ENCODE data around the gene EXOG.
A peak's percentile ranks its signal among the peaks of the same experiment; 100 is the strongest.

EXOG gene

GRCh38 chr3:38471260-38471857 lies 24.8 kb upstream of the EXOG start:
- no peak for FAIRE-seq
- no peak for DNase-seq (ENCODE audit: extremely low spot score, insufficient read length, low read depth)

GRCh38 chr3:38472342-38472741 lies 23.8 kb upstream of the EXOG start:
- FAIRE-seq, result no peak

DNA sequence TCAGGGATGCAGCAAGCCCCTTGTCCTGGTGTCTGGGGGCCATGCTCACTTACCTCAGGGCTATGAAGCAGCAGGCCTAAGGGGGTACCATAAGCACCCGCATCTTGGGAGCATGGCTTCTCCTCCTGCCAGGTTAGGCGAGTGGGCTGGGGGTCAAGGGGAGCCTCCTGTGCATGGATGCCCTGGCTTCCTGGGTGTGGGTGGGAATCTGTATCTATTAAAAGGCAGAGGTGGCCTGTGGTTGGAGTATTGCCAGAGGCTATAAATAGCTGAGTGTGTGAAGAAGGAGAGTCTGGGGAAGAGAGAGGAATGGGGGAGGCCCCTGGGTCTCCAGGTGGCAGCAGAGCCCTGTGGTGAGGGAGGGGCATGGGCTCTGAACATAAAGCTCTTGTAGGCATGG lies 22.9 kb upstream of the EXOG start:
- DNase-seq (ENCODE audit: extremely low spot score, insufficient read length, low read depth), result no peak
- no peak for FAIRE-seq

More at GRCh38 chr3:38472342-38472741, 23.8 kb upstream of the EXOG start:
- no peak for DNase-seq (ENCODE audit: extremely low spot score, insufficient read length, low read depth)

DNA sequence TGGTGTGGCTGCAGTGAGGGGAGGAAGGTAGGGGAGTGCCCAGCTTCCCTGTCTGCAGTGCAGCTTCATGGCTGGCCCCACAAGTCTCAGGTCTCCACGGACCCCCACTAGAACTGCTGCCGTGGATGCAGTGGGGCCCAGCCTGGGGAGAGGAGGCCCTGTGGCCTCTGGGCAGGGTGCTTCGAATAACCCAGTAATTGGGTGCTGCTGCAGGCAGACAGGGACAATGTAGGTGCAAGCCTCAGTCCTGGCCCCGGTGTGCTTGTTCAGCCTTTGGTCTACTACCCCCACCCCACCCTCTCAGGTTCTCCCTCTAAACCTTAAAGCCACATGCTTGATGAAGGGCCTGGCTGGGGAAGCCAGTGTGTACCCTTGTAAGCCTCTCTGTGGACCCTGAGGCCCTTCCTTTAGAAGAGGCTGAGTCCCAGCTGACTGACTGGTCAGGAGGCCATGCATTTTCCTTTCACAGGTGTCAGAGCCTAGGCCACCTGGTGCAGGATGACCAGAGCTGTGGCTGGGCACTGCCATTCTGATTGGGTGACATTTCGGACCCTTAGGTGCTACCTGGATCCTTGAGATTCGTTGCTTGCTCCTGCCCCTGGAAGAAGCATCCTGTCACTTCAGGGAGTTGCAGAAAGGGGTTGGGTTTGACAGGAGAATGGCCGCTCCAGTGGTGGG lies 21.1 kb upstream of the EXOG start:
- no peak for DNase-seq (ENCODE audit: extremely low spot score, insufficient read length, low read depth)
- FAIRE-seq, result no peak

DNA sequence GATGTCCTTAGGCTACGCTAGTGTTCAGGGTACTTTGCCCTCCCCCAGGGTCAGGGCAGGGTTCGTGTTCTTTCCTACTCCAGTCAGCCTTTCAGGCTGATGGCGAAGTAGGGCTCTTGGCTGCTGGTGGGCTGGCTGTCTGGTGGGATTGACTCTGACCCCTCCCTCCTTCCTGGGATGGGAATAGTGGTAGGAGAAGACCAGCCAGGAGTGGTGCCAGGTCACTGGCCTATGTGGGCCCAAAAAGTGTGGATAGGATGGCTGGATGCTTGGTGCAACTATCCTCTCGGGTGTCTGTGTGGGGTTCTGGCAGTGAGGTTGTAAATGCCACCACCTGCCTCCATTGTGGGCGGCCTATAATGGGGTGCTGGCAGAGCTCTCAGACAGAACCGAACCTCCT lies 20.4 kb upstream of the EXOG start:
- FAIRE-seq, result no peak

DNA sequence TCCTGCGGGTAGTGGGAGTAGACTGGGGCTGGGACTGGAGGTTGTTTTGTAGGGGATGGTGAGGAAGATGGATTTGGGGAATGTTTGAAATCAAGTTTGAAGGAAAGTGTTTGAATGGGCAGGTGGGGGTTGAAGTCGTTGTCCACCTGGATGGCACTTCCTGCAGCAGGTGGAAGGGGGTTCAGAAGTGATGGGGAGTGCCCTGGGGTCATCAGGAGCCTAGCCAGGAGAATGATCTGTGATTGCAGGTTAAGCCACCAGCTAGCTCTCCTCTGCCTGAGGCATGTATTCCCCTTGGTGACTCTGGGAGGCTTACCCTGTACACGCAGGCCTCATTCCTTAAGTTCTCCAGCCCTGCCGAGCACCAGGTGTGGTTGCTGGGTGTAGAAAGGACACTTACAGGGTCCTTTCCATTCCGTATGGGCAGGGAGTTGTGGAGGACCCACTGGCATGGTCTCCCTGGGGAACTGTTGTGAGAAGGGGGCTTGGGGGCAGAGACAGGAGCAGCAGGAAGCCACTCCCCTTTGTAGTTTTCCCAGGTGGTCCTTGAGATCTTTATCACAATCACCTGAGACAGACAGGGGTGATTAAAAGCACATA lies 19.9 kb upstream of the EXOG start:
- DNase-seq (ENCODE audit: extremely low spot score, insufficient read length, low read depth) (no peak), FAIRE-seq (no peak)

More for the DNA sequence above, 20.4 kb upstream of the EXOG start:
- no peak for DNase-seq (ENCODE audit: extremely low spot score, insufficient read length, low read depth)

DNA sequence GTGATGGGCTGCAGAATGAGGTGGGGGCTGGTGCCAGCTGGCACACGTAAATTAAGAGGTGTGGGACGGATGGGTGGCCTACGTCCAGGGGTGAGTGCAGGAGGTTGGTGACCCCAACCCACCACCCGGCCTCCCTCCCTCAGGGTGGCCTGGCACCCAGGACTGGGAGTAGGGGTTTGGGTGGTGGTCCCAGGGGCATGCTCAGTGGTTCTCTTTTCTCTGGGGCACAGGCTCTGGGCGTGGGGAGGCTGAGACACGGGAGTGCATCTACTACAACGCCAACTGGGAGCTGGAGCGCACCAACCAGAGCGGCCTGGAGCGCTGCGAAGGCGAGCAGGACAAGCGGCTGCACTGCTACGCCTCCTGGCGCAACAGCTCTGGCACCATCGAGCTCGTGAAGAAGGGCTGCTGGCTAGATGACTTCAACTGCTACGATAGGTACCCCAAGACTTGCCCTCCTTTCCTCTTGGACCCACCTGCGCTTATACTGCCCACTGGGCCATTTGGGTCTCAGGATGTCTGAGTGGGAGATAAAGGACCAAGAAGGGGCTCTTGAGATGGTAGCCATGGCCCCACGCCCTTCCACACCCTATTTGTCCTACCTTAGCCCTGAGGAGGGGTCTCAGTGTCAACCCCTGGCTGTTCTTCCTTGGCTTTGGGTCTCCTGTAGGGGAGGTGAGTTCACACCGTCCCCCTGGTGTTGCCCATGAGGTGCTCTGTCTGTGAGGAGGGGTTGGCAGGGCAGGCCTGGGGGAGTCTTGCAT lies 18.9 kb upstream of the EXOG start:
- DNase-seq (ENCODE audit: extremely low spot score, insufficient read length, low read depth), result no peak
- no peak for FAIRE-seq

DNA sequence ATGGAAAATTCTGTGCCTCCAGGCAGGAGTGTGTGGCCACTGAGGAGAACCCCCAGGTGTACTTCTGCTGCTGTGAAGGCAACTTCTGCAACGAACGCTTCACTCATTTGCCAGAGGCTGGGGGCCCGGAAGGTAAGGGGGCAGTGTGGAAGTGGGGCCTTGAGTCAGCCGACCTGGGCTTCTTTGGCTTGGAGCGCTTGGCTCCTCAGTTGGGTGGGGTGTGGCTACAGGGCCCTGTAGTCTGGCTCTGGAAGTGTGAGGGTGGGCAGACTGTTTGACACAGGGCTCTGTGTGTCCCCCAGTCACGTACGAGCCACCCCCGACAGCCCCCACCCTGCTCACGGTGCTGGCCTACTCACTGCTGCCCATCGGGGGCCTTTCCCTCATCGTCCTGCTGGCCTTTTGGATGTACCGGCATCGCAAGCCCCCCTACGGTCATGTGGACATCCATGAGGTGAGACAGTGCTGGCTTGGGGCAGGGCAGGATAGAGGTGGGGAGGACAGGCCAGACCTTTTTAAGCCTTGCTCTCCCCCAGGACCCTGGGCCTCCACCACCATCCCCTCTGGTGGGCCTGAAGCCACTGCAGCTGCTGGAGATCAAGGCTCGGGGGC lies 18.2 kb upstream of the EXOG start:
- FAIRE-seq, result no peak

DNA sequence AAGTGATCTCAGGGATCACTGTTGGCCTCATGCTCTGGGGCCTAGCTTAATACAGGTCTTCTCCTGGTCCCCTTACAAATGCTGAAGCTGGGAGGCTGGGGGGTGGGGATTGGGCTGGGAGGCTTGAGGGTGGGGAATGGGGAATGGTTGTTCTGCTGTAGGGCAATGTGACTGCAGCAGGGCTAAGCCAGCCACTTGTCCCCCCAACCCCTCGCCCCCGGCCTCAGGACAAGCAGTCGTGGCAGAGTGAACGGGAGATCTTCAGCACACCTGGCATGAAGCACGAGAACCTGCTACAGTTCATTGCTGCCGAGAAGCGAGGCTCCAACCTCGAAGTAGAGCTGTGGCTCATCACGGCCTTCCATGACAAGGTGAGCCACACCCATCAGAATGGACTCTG lies 17.2 kb upstream of the EXOG start:
- no peak for DNase-seq (ENCODE audit: extremely low spot score, insufficient read length, low read depth)
- no peak for FAIRE-seq

More for the DNA sequence above, 18.2 kb upstream of the EXOG start:
- DNase-seq (ENCODE audit: extremely low spot score, insufficient read length, low read depth), result no peak

DNA sequence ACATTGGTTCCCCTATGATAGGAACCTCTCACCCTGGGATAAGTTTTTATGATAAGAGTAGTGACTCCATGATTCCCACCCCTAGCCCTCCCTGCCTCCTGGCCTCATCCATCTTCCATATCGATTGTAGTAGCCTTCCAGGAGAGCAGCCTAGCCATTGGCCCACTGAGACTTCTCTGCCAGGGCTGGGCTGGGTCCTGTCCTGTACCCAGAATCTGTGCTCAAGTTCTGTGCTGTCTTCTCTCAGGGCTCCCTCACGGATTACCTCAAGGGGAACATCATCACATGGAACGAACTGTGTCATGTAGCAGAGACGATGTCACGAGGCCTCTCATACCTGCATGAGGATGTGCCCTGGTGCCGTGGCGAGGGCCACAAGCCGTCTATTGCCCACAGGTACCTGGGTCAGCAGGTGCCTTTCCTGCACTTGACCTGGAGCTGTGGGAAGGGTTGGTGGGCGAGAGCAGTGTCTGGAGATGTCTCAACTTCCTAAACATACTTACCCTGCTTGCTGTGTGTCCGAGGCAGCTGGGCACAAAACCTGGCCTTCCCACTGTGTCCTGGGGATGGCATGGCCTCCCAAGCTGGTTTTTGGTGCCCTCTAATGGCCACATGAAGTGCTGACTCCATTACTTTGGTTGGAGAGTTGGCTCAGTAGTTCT lies 16.6 kb upstream of the EXOG start:
- DNase-seq (ENCODE audit: extremely low spot score, insufficient read length, low read depth) (peak; percentile 44), FAIRE-seq (peak; percentile 81)

GRCh38 chr3:38480093-38480445 lies 16.1 kb upstream of the EXOG start:
- FAIRE-seq, result no peak
- no peak for DNase-seq (ENCODE audit: extremely low spot score, insufficient read length, low read depth)

DNA sequence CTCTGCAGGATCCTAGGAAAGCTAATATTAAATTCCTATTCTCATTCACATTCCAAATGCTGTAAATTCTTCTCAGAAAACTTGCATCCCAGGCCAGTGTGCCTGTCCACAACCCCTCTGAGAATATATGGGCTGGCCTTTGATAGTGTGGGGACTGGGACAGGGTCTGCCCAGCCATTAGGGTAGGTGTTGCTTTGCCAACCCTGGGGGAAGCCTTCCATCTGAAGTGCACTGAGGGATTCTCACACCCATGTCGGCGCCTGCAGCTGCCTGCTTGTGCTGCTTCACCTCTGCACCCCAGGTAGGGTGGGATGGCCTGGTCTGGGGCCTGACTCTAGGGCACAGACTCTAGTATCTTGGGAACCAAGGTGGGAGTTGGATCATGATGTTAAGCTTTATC lies 15.2 kb upstream of the EXOG start:
- DNase-seq (ENCODE audit: extremely low spot score, insufficient read length, low read depth) (no peak), FAIRE-seq (no peak)

DNA sequence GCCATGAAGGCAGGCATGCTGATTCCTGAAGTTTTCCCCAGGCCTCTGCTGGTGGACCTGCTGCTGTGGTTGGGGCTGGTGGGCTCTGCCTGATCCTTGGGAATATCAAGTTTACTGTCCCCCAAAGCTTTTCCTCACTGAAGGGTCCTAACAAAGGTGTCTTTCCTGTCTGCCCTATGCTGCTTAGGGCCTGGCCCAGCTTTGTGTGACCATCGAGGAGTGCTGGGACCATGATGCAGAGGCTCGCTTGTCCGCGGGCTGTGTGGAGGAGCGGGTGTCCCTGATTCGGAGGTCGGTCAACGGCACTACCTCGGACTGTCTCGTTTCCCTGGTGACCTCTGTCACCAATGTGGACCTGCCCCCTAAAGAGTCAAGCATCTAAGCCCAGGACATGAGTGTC lies 13.2 kb upstream of the EXOG start:
- FAIRE-seq, result no peak

GRCh38 chr3:38487323-38487722 lies 8.8 kb upstream of the EXOG start:
- FAIRE-seq, result peak; percentile 85
- DNase-seq (ENCODE audit: extremely low spot score, insufficient read length, low read depth), result peak; percentile 30

More for the DNA sequence above, 13.2 kb upstream of the EXOG start:
- no peak for DNase-seq (ENCODE audit: extremely low spot score, insufficient read length, low read depth)

- no peak for DNase-seq (ENCODE audit: extremely low spot score, insufficient read length, low read depth)
- FAIRE-seq, result no peak
Observed at GRCh38 chr3:38488949-38489348, 7.2 kb upstream of the EXOG start.

GRCh38 chr3:38489766-38490165 lies 6.4 kb upstream of the EXOG start:
- FAIRE-seq, result no peak
- DNase-seq (ENCODE audit: extremely low spot score, insufficient read length, low read depth), result no peak

DNA sequence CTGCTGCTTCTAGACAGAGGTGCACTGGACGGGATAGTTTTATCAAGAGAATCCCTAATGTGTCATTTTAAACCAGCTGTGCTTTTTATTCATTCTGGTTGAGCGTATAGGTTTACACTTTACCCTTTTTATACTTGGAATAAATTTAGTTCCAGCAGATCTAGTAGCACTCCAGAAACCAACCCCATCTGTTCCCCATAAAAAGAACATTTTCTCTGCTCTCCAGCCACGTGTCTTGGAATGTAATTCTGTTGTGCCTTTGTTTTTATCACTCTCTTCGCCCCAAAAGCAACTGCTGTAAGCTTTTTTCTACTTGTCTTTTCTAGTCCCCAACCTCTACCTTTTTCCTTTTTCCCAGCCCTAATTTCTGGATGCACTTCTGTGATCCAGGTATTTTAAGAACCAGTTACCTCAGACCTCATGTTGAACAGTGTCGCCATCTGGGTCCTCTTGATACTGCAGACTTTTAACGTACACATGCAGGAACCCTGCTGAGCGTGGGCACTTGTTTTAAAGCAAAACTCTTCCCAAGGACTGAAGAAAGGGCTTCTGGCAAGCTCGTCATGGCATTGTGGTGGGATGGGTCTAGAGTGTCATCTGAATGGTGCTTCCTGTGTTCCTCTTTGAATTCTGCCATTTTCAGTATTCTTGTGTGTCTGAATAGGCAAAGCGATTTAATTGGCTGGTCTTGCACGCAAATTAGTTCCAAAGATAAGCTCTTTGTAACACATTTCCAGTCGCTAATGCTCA lies 5.7 kb upstream of the EXOG start:
- DNase-seq (ENCODE audit: extremely low spot score, insufficient read length, low read depth) (no peak), FAIRE-seq (no peak)

- no peak for DNase-seq (ENCODE audit: extremely low spot score, insufficient read length, low read depth)
Observed at GRCh38 chr3:38491215-38491614, 4.9 kb upstream of the EXOG start.

GRCh38 chr3:38493031-38493430 lies 3.1 kb upstream of the EXOG start:
- no peak for FAIRE-seq
- DNase-seq (ENCODE audit: extremely low spot score, insufficient read length, low read depth), result no peak

More at GRCh38 chr3:38491215-38491614, 4.9 kb upstream of the EXOG start:
- no peak for FAIRE-seq

Data from GM18507 (cell line).